GM18507 (cell line): ENCODE data around the gene STK11IP.
A peak's percentile ranks its signal among the peaks of the same experiment; 100 is the strongest.
"Not testable (repeated sequence)": the region's sequence is repeated elsewhere in the genome, so short reads cannot be mapped to it uniquely, and the experiment has no call there.

Source experiments
- DNase-seq: peaks from one replicate; pipeline ENCODE4 v3.0.0; 2011; ENCODE audit warnings: low read depth; ENCODE audit not compliant: insufficient read length; ENCODE audit errors: extremely low spot score
- FAIRE-seq: peaks from 2 replicates; lab custom pipeline; 2011; peaks lifted over from hg19 to GRCh38; lab: Jason Lieb, UNC

The STK11IP gene

DNA sequence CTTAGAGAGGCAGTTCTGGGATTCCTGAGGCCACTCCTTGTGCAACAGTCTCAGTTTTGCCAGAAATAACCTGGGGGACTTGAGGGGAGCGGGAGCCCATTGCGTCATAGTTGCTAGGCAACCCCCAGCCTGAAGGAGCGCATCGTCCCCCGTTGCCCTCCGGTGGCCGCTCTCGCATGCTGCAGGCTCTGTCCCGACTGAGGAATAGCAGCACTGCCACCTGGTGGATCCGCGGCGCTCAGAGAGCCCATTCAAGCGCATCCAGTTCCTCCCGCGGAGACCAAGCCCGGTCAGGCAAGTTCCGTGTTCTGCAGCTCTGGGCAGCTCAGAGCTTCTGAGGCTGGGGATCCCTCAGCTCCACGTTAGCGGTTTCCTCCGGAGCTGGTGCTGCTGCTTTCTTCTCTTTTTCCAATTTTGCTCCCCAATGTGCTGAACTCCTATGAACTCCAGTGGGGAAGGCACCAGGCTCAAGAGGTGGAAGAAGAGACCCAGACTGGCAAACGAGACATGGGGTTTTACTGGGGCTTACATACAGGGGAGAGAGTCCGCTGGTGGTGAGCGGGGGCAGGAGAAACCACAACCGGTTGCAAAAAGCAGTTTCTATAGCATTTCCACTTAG is 44.9 kb downstream of the STK11IP start:
- DNase-seq (peak; percentile 94), FAIRE-seq (peak; percentile 99)

DNA sequence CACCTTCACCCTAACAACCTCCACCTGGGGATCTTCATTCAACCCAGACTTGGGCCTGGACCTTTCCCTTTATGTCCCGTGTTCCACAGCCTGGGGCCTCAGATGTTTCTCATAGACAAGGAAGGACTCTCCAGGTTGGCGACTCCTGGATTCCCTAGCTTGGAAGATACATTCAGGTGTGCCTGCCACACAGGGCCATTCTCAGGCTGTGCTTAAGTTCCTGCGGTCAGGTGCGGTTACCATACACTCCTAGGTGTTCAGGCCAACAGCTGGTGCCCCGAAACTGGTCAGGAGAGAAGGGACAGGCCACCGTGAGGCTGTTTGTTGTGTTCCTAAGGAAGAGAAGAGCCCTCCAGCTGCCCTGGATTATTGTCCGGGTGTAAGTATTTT is 45.4 kb downstream of the STK11IP start:
- DNase-seq (no peak), FAIRE-seq (peak; percentile 12)

DNA sequence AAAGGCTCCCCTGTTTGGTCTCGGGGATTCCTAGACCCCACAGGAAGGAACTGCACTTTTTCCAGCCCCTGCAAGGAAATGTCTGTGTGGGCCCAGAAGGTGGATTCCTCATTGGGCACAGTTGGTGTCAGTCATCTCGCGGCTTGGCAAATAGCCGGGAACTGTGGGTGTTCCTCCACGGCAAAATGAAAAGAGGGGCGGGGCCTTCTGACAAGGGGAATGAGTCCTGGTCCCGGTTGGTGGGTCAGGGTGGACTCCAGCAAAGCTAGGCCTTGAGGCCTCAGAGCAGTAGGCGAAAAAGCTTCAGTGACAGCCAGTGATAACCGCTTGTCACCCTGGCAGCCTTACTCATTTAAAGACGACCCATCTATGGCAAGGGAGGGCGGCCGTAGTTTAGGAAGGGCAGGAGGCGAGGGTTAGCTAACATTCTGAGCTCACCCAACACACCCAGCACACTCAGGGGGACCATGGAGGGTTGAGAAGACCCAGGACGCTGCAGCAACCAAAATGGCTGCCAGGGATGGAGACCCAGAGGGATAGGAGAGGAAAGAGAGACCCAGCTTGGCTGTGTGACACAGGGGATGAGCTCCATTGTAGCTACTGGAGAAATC is 46.2 kb downstream of the STK11IP start:
- no peak for DNase-seq
- FAIRE-seq: no peak

DNA sequence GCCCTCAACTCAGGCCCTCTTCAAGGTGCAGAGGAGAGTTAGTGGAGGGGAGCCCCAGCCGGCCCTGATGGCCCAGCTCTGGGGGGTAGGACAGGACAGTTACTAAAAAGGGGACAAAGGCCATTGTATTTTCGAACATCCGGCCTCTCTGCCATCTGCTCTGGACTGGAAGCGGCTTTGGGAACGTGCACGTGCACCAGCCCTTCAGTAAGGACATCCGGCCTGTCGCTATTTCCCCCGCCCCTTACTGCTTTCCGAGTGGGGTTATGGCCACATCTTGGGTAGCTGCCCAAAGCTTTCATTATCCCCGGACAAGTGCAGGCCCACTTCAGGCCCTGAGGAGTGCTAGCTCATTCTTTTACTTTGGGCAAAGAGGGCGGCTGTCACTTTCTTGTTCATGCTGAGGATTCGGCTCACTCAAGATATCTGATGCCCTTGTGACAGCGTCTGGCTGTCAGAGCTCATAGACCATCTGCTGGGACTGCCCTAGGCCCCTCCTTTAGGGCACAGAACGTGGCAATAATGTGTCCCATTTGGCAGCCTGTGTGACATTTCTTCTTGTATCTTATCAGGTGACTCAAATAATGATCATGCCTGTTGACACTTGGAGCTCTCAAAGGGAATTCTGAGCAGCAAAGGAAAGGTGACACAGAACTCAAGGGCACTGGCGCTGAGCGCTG is 47.3 kb downstream of the STK11IP start:
- no peak for DNase-seq
- no peak for FAIRE-seq

DNA sequence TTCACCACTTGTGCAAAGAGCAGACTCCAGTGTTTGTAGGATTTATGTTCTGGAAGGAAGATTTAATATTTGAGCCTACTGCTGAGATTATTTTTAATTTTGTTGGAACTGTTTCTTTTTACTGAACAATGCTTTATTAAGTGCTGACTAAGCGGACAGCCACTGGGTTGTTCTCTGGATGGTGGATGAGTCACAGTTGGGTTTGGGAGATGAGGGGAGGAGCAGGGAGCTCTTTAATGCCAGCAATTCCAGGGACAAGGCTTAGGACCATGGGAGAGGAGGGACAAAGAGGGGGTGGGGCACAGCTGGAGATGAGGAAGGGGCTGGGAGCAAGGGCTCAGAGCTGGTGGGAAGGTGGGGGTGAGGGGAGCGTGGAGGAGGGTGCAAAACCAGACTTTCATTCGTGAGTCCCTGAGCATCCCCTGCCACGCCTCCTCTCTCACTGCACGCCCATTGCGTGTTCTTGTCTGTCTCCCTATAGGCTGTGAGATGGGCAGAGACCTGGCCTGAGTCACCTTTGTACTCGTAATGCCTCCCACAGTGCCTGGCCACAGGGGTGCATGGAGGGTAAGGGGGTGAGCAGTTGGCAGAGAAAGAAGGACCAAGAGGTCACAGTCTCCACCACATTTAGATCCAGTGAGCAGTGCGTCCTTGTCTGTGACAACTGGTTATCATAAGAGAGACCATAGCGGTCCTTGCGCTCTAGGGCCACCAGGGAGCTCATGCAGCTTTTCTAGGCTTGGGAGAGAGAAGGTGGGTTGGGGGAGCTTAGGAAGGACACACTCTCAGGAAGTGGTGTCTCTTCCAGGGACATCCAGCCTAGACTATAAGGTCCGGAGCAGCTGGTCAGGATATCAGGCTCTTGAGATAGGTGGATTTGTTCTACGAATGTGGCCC is 48.2 kb downstream of the STK11IP start:
- no peak for FAIRE-seq
- DNase-seq: no peak

DNA sequence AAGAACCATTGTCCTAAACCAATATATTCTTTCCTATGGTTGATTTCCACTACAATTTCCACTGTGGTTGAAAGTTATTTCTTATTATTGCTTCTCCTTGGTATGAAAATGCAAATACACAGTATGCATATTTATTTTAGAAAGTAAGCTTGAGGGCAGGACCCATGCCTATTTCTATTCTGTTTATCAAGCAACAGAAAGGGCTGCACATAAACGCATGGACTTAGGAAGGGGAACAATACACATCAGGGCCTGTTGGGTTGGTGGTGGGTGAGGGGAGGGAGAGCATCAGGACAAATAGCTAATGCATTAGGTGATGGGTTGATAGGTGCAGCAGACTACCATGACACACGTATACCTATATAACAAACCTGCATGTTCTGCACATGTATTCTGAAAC is 50.5 kb downstream of the STK11IP start:
- FAIRE-seq: no peak

DNA sequence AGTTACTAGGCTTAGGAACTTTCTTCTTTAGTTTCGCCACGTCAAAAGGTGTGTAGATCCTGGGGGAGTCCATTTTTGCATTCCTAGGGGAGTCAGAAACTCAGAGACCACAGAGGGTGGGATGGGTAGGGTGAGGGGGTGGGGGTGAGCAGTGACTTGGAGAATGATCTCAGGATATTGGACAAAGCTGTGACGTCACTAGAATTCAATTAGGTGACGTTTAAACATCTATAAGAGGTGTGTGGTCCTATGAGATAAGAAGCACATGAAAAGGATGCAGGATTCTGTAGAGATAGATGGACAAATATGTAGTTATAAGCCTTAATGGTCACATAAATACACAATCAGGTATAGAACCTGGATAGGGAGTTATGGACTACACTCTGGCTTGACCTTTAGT is 51.3 kb downstream of the STK11IP start:
- no peak for FAIRE-seq

More for the DNA sequence above, 50.5 kb downstream of the STK11IP start:
- DNase-seq: no peak

DNA sequence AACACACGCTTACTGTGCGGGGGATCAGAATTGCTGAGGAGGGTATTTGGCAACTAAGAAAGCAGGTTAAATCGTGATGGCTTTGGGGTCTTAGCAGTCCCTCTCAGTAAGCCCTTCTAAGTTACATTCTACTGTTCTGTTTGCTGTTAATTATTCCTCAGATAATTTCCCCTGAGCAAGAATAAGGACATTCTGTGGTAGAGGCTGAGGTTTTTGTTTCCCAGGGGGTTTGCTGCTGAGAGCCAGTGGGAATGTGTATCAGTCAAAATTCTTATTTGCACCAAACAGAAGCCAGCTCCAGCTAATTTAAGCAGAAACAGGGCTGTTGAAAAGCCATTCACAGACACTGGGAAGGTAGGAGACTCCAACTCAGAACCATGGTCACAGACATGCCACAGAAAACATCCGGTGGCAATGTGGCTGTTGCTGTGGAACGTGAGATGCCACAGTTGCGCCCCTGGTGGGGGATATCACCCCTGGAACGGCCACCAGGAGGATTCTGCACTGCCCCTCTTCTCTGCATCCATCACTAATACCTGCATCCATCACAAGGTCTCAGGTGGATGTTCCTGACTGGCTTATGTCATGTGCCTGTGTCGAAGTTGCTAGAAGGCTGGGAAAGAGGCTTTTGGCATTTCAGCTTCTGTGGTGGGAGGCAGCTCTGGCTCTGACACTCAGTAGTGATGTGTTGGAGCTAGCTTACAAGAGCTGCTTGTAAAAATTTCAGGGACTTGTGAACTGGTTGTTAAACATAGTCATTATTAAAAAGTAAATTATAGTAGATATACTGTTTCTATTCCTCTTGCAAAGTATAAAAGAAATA is 53.0 kb downstream of the STK11IP start:
- FAIRE-seq: peak; percentile 72
- no peak for DNase-seq

More for the DNA sequence above, 51.3 kb downstream of the STK11IP start:
- no peak for DNase-seq

DNA sequence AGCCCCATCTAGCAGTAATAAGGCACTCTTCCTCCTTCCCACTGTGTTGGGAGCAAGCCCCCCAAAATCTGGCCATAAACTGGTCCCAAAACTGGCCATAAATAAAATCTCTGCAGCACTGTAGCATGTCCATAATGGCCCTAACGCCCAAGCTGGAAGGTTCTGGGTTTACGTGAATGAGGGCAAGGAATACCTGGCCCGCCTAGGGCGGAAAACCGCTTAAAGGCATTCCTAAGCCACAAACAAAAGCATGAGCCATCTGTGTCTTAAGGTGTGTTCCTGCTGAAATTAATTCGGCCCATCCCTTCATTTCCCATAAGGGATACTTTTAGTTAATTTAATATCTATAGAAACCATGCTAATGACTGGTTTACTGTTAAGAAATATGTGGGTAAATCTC is 54.0 kb downstream of the STK11IP start:
- not testable (repeated sequence) for FAIRE-seq, DNase-seq

DNA sequence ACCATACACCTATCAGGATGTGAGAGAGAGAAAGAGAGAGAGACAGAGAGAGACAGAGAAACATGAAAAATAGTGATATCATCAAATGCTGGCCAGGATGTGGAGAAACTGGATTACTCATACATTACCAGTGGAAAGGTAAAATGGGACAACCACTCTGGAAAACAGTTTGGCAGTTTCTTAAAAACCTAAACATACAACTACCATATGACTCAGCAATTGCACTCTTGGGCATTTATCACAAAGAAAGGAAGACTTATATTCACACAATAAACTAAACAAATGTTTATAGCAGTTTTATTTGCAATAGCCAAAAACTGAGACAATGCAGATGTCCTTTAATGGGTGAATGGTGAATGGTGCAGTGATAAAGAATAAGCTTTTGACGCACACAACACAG is 58.9 kb downstream of the STK11IP start:
- FAIRE-seq: no peak
- no peak for DNase-seq

DNA sequence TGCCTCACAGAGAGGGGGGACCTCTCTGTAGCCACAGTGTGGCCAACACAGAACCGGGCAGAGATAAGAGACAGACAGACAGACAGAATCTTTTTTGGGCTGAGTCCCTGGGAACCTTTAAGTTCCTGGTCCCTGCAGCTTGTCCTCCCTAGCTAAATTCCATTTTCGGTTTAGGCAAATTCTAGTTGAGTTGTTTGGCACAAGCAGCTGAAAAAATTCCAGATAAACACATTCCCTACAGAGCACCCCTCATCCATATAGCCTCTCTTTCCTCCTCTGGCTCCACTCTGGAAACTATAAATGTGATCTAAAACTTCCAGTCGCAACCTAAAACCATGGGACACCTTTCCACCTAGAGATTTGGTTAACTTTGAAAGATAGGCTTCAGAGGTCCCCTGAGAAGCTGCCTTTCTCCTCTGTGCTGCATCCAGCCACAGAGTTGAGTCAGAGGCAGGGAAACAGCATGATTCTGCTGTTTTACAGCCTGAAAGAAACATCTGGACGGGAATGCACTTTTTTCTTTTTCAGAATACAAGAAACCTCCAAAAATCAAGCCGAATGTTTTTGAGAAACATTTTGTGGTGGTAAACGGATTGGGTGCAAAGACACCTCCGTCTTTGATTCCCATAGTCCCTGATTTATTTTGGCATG is 60.7 kb downstream of the STK11IP start:
- DNase-seq (no peak), FAIRE-seq (no peak)

DNA sequence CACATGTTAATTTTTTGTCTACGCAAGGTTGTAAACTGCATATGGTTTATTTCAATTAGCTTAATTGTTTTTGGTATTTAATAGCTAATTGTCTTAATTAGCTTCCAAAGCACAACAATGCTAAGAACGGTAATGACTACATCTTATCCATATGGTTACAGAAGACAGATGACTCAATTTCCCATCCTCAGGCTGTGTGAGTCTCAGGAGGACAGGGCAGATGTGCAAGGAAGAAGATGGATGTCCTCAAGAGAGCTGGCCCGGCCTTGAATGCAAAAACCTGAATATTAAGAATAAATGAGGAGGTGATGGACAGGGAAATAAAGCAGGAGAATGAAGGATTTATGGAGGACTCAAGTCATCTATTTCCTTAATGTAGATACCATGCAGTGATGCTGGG is 61.2 kb downstream of the STK11IP start:
- FAIRE-seq: no peak

DNA sequence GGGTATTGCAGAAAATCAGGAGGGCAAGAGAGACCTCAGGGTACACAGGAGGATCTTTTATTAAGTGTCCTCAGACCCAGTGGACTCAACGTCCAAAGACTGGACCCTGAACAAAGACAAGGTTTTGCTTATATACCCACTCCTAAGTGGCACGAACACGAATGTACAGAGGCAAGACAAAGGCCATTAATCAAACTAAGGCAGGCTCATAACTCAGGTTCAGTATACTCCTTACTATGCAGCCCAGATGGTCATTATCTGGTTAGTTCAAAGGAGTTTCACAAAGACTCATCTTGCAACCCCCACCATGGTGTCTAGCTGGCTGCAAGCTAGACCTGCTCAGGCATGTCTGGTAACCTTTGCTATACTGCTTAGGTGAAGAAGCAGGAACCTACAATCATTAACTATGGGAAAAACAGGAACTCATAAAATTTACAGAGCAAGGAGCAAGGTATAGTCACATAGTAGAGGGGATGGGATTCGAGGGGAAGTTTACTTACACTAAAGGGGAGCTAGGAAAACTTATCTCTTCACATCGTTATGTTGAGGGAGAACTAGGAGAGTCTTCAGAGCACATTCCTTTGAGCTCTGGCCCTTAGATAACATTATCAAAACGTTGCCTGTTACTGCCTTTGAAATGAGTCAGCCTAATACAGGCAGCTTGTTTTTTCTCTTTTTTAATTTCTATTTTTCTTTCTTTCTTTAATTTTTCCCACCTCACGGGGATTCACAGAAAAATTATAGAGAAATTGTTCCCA is 63.7 kb downstream of the STK11IP start:
- DNase-seq (no peak), FAIRE-seq (peak; percentile 89)

More for the DNA sequence above, 61.2 kb downstream of the STK11IP start:
- no peak for DNase-seq

DNA sequence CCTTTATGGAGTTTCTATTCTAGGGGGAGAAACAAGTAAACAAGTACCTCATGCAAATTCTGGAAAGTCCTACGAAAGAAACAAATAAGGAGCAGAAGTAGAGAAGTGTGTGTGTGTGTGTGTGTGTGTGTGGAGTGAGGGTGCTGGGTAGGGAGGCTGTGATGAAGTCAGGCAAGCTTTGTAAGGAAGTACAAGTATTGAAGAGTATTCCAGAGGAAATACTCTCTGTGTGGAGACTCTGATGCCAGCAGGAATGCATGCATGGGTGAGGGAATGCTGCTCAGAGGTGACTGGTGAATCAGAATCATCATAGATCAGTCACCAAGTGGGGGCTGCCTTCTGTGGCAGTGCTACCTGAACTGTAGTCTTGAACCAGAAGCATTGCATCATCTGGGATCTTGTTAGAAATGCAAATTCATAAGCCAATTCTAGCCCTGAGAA is 64.3 kb downstream of the STK11IP start:
- peak; percentile 78 for FAIRE-seq
- no peak for DNase-seq

DNA sequence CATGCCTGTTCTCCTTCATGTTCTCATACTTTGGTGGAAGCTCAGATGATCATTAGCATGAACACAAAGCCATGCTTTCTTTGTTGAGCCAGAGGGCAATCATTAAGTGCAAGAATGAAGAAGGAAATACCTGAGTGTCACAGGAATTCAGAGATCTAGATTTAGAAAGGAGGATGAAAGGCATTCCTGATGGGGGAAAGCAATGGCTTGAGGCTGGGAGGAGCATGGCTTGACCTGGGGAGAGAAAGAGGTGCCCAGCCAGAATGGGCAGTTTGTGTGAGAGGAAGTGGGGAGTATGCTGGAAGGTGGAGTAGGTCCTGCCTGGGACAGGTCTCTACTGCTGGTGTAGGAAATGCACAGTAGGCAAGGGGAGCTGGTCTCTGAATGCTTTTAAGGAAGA is 64.9 kb downstream of the STK11IP start:
- DNase-seq (no peak), FAIRE-seq (no peak)

DNA sequence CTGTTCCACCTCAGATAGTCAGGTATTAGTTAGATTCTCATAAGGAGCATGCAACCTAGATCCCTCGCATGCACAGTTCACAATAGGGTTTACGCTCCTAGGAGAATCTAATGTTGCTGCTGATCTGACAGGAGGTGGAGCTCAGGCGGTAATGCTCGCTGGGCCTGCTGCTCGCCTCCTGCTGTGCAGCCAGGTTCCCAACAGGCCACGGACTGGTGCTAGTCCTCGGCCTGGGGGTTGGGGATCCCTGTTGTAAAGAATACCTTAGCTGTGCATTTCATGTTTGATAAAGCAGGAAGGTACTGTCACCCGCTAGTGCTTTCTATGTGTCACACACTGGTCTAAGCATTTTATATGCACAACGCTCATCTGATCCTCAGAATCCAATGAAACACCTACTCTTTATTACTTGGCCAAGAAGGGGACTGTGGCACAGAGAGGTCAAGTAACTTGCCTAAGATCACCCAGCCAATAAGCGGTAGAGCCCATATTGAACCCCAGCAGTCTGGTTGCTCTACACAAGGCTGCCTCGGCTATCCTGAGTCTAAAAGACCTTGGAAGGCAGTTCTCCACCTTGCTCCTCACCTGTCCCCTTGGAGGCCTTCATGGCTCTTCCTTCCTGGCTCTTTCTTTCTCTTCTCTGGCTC is 65.6 kb downstream of the STK11IP start:
- DNase-seq: no peak
- no peak for FAIRE-seq

DNA sequence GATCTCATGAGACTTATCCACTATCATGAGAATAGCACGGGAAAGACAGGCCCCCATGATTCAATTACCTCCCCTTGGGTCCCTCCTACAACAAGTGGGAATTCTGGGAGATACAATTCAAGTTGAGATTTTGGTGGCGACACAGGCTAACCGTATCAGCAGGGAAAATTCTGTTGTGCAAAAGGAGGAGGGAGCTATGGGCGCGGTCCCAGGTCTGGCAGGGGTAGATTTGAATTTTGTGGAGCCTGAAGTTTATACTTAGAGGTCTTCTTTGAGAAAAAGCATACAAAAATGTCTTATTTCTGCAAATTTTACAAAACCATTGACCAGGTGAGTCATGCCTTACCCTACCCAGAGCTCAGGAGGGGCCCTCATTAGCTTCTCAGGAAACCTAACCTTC is 66.4 kb downstream of the STK11IP start:
- FAIRE-seq: no peak
- DNase-seq: no peak

DNA sequence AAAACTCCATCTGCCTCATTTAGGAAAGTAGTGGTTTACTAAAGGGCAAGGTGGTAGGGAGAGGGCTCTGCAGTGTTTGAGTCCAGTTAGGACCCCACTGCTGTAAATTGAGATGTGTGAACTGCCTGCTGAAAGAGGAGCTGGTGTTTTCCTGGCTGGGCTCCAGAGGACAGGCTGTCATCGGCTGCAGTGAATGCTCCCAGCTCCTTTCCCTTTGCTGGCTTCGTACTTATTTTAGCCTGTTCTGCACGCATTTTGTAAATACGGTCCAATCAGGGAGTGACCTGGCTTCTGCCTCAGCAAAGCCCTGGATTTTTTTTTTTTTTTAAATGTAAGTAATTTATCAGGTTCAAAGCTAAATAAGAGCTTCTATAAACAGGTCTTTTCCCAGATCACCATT is 67.3 kb downstream of the STK11IP start:
- FAIRE-seq (no peak), DNase-seq (no peak)
